Stimulated activated CD4-positive, alpha-beta T cell treated with anti-CD3 and anti-CD28 coated beads, Interleukin-1b, Interleukin-23, amount 100 ng/mL, for 24 hours (primary cell): ENCODE measurements around the gene WFDC10B.
"Not testable (repeated sequence)": the region's sequence is repeated elsewhere in the genome, so short reads cannot be mapped to it uniquely, and the experiment has no call there.

Source experiments
- DNase-seq, 4 experiments: peaks; one replicate each; pipeline ENCODE4 v3.0.0-alpha.2; 2020; ENCODE audit warnings: low read depth in 4 of 4, low spot score in 1 of 4

WFDC10B gene

DNA sequence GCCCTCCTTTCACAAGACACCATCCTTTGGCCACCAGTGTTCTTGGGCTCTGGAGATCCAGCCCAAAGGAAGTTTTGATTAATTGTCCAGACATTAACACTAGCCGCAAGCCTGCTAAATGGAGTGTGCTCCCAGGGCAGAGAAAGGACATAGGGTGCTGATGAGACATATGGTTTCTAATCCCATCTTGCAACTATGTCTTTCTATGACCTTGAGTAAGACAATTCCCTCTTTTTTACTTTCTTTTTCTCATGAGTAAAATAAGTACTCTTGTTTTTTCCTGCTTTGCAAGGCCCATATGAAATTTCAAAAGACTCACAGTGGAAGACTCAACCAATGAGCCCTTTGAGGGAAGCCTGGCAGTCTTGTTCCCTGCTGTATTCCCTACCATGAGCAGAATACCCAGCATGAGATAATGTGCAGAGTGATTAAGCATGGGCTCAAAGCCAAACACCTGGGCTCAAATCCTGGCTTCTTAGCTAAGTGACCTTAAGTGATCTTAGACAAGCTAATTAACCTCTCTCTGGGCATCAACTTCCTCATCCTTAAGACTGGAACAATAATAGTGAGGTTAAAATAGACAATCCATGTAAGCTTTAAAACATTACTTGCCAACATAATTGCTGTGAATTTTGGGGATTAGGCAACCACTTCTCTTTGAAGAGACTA, at the start of gene WFDC10B:
Gene WFDC10B, minus strand, starts transcription at position 51 of the 669 bp plus-strand sequence. CDS start 19,027 bp downstream, outside the sequence.
- DNase-seq: no peak

DNA sequence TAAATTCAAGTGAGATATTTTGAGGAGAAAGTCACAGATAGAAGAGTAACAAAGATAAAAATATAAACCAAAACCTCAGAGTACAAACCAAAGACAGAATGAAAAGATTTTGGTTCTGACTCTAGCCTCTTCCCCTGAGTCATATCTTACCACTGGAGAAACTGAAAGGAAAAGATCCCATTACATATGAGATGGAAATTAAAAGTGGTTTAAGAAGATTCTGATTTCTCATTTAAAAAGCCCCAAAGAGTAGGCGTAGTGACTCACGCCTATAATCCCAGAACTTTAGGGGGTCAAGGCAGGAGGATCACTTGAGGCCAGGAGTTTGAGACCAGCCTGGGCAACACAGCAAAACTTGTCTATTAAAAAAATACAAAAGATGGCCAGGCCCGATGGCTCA, 47.9 kb upstream of the WFDC10B start:
- DNase-seq: peak in 1 of 4 experiments; percentile 11

DNA sequence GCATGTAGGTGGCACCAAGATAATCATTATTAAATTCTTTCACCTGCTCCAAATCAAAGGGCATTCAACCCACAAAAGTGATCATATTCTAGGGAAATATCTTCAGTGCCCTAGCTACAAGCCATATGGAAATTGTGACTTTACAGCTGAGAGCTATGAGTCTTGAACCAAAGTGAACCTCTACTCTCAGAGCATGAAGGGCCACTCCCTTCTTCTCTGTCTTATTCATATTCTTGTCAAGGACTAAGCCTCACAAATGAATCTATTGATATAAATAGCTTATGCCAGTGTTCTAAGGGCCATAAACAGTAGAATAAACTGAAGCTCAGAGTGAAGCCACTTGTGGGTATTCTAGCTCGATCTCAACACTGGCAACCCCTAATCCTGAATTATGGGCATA, 46.9 kb upstream of the WFDC10B start:
- no peak for DNase-seq

DNA sequence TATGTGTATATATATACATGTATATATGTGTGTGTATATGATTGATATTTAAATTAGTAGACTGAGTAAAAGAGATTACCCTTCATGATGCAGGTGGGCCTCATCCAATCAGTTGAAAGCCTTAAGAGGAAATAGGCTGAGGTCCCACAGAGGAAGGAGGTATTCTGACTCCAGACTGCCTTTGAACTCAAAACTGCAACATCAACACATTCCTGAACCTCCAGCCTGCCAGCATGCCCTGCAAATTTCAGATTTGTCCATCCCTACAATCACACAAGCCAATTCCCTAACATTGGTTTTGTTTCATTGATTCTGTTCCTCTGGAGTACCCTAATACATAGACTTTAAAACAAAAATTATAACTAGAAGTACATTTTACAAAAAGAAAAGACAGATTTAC, 40.2 kb upstream of the WFDC10B start:
- no peak for DNase-seq

DNA sequence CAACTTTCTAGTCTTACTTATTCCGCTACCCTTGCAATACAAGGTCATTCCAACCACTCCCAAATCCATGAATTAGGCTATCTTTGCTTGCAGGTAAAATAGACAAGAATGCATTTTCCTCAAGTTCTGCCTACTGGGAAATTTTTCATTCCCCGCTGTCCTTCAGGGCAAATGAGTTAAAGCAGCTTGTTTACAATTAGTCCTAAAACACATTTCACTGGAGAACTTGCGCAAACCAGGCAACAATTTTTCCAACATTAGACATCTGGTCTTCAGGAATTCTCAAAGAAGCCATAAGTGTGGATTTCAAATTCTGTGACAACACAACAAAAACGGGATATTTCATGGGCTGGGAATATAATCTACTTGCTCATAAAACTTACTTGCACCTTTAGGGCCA, 37.8 kb upstream of the WFDC10B start:
- DNase-seq: no peak

DNA sequence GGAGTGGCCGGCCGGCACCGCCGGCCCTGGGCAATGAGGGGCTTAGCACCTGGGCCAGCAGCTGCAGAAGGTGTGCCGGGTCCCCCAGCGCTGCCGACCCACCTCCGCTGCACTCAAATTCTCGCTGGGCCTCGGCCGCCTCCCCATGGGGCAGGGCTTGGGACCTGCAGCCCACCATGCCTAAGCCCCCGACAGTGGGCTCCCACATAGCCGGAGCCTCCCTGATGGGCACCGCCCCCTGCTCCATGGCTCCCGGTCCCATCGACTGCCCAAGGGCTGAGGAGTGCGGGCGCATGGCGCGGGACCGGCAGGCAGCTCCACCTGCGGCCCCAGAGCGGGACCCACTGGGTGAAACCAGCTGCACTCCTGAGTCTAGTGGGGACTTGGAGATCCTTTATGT, 31.2 kb upstream of the WFDC10B start:
- no peak for DNase-seq

DNA sequence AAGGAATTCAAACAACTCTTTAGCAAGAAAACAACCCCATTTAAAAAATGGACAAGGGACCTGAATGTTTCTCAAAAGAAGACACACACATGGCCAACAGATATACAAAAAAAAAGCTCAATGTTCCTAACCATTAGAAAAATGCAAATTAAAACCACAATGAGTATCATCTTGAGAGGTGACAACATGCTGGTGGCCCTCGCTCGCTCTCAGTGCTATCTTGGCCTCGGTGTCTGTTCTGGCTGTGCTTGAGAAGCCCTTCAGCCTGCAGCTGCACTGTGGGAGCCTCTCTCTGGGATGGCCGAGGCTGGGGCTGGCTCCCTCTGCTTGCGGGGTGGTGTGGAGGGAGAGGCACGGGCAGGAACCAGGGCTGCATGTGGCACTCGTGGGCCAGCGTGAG, 30.7 kb upstream of the WFDC10B start:
- DNase-seq: no peak

DNA sequence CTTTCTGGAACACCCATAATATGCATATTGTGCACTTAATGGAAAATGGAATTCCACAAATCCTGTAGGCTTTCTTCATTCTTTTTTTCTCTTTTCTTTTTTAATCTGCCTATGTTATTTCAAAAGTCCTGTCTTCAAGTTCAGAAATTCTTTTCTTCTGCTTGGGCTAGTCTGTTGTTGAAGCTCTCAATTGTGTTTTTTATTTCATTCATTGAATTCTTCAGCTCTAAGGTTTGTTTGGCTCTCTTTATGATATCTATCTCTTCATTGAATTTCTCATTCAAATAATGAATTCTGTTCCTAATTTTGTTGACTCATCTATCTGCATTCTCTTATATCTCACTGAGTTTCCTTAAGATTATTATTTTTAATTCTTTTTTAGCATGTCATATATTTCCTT, 27.4 kb upstream of the WFDC10B start:
- DNase-seq: no peak

DNA sequence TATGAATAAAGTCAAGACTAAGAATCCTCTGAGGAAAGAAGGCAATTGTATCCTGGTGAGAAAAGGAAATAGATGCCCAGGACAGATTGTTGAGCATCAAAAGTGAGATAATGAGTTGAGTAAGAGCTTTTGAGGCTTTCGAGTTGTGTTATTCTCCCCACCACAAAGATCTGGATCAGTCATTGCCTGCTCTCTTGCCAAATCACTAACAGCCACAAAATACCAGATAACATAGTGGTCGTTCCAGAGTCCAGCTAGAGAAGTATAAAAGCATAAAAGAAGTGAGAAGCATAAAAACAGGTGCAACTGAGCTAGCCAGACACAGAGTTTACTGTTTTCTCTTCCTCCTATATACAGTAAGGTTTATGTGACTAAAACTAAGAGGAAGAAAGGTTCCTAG, 22.2 kb upstream of the WFDC10B start:
- no peak for DNase-seq

DNA sequence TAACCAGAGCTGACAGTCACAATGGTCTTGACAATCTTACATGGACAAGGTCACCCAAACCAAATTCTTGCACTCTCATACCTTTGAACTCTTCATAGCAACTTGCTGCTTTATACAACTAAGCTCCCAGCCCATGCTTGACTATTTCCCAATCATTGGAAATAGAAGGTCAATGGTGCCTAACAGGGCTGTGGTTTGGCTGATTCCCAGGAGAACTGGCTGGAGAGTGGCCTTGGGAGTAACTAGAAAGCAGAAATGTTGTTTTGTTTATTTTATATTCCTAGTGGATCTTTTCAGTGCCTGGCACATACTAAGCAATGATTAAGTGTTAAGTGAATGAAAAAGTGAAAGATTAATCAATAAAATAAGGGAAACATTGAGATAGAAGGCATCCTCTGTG, 20.3 kb upstream of the WFDC10B start:
- DNase-seq: no peak

DNA sequence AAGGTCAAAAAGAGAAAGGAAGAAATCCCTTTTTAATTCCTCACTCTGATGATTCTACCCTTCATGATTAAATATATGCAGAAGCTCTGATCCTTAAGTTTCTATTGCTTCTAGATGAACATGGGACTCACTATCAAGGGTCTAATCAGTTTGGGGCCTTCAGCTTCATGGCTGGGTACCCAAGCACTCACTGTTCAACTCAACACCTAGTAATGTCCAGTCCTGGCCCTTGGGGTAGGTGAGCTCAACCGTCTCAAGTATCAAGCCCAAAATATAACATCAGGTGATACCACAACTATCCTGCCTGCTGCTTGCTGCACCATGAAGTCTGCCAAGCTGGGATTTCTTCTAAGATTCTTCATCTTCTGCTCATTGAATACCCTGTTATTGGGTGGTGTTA, 17.2 kb upstream of the WFDC10B start, which contains the start of gene SPINT4:
Gene SPINT4, plus strand, starts transcription at position 301 of the 400 bp plus-strand sequence. Its CDS starts 21 bp downstream, at position 322.
- no peak for DNase-seq

DNA sequence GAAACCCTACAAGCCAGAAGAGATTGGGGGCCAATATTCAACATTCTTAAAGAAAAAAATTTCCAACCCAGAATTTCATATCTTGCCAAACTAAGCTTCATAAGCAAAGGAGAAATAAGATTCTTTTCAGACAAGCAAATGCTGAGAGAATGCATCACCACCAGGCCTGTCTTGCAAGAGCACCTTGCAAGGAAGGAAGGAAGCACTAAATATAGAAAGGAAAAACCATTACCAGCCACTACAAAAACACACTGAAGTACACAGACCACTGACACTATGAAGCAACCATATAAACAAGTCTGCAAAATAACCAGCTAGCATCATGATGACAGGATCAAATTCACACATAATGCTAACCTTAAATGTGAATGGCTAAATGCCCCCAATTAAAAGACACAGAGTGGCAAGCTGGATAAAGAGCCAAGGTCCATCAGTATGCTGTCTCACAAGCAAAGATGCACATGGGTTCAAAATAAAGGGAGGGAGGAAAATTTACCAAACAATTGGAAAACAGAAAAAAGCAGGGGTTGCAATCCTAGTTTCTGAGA, 11.4 kb upstream of the WFDC10B start:
- not testable (repeated sequence) for DNase-seq

DNA sequence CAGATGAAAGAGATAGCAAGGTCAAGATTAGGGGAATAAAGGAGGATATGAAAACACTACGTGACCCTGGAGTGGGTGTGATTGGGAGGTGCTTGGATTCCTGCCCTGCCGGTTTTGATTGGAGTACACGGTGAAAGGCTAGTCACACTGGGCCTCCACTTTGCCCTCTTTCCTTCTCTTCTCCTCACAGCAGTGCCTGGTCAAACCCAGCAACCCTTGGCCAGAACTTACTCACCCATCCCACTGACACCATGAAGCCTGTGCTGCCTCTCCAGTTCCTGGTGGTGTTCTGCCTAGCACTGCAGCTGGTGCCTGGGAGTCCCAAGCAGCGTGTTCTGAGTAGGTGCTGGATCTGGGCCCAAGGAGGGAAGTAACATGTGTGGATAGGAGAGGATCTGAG, 2.9 kb downstream of the WFDC10B start, which contains the start of gene WFDC13:
Gene WFDC13, plus strand, starts transcription at position 166 of the 400 bp plus-strand sequence. Its CDS starts 86 bp downstream, at position 252.
- DNase-seq: no peak

DNA sequence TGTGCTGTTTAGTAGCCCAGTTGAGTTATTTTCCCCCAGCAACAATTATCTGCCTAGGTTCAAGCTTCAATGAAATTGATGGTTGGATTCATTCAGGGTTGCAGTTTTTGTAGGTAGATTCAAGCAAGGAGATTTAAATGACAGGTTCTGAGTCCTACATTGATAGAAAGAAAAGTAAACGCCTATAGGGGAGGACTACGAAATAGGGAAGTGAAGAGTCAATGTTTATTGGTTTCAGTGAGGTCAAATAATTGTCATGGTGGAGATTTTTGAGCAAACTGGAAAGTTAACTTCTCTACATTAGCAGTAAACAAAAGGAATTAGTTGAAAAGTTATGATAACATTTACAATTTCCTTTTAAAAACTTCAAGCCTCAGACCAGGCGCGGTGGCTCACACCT, 3.7 kb downstream of the WFDC10B start:
- no peak for DNase-seq

DNA sequence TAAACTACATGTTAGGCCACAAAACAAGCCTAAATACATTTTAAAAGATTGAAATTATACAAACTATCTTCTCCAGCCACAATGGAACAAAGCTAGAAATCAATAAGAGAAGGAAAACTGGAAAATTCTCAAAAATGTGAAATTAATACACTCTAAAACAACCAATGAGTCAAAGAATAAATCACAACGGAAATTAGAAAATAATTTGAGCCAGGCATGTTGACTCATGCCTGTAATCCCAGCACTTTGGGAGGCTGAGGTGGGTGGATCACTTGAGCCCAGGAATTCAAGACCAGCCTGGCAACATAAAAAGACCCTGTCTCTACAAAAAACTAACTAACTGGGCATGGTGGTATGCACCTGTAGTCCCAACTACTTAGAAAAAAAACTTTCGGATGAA, 9.3 kb downstream of the WFDC10B start:
- no peak for DNase-seq

DNA sequence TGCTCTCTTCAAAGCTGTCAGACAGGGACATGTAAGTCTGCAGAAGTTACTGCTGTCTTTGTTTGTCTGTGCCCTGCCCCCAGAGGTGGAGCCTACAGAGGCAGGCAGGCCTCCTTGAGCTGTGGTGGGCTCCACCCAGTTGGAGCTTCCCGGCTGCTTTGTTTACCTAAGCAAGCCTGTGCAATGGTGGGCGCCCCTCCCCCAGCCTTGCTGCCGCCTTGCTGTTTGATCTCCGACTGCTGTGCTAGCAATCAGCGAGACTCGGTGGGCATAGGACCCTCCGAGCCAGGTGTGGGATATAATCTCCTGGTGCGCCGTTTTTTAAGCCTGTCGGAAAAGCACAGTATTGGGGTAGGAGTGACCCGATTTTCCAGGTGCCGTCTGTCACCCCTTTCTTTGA, 11.5 kb downstream of the WFDC10B start:
- DNase-seq: not testable (repeated sequence)

DNA sequence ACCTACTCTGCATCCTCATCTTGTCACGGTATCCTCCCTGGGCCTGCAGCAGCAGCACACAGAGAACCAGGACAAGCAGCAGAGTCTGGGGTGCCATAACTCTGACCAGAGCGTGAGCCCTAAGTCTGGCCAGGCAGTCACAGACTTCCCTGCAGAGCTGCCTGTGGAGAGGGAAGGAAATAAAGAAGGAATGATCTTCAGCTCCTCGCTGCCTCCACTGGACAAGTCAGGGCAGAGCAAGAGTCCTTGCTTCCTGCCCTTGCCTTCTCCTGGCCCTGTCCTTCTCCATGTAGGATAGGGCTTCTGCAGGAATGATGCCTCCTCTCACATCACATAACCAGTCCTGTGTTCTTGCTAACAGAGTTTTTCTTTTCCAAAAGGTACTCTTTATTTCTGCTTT, 18.9 kb downstream of the WFDC10B start:
- DNase-seq: no peak

DNA sequence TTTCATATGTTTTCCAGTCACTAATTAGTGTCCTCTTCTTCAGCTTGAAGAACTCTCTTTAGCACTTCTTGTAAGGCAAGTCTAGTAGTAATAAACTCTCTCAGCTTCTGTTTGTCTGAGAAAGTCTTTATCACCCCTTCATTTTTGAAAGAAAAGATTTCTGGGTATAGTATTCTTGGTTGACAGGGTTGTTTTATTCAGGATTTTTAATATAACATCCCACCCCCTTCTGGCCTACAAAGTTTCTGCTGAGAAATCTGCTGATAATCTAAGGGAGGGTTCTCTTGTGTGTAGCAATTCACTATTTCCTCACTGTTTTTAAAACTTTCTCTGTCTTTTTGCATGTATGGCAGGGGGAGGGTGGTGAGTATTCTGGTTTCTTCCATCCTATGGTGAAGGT, 25.2 kb downstream of the WFDC10B start:
- DNase-seq: no peak

DNA sequence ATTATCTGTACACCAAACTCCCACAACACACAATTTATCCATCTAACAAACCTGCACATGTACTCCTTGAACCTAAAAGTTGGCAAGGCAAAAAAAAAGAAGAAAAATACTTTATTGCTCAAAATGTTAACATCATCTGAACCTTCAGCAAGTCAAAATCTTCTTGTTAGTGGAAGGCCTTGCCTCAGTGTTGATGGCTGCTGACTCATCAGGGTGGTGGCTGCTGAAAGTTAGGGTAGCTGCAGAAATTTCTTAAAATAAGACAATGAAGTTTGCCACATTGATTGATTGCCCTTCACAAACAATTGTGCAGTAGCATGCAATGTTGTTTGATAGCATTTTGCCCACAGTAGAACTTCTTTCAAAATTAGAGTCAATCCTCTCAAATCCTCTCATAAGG, 32.1 kb downstream of the WFDC10B start:
- no peak for DNase-seq

DNA sequence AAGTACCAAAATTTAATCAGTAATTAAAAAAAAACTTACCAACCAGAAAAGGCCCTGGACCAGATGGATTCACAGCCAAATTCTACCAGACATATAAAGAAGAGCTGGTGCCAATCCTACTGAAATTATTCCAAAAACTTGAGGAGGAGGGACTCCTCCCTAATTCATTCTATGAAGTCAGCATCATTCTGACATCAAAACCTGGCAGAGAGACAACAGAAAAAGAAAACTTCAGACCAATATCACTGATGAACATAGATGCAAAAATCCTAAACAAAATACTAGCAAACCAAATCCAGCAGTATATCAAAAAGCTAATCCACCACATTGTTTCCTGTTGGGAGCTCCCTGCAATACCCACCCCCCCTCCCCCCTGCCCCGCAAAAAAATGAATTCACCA, 34.7 kb downstream of the WFDC10B start, which contains the start of gene WFDC11:
Gene WFDC11, minus strand, starts transcription at position 101 of the 400 bp plus-strand sequence. CDS start 19,639 bp downstream, outside the sequence.
- DNase-seq: no peak

DNA sequence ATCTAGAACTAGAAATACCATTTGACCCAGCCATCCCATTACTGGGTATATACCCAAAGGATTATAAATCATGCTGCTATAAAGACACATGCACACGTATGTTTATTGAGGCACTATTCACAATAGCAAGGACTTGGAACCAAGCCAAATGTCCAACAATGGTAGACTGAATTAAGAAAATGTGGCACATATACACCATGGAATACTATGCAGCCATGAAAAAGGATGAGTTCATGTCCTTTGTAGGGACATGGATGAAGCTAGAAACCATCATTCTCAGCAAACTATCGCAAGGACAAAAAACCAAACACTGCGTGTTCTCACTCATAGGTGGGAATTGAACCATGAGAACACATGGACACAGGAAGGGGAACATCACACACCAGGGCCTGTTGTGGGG, 47.8 kb downstream of the WFDC10B start:
- DNase-seq: not testable (repeated sequence)

DNA sequence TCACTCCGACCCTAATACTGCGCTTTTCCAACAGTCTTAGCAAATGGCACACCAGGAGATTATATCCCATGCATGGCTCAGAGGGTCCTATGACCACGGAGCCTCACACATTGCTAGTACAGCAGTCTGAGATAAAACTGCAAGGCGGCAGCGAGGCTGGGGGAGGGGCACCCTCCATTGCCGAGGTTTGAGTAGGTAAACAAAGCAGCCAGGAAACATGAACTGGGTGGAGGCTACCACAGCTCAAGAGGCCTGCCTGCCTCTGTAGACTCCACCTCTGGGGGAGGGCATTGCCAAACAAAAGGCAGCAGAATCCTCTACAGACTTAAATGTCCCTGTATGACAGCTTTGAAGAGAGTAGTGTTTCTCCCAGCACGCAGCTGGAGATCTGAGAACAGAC, 53.1 kb downstream of the WFDC10B start:
- DNase-seq: not testable (repeated sequence)
